GM19240 (cell line): ENCODE data around the gene SLC22A23.

ENCODE experiments used
- DNase-seq: peaks from one replicate; pipeline ENCODE4 v3.0.0; 2011; ENCODE audit warnings: low spot score; ENCODE audit not compliant: insufficient read length

The SLC22A23 gene

DNA sequence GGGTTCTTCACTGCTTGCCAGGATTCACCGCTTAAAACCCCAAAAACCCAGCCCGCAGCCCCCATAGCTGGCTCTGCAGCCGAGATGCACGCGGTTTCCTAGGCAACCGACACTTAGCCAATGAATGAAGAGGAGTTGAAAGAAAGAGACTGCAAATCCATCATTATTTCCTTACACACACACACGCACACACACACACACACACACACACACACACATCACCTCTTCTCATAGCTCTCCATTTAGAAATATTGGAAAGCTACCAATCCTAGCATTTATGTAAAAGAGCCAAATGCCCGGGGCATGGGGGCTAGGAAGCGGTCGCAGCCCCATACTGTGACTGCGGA lies 226.0 kb downstream of the SLC22A23 start:
- DNase-seq: no peak

GRCh38 chr6:3230256-3230882 lies 226.5 kb downstream of the SLC22A23 start:
- DNase-seq: no peak

- DNase-seq: no peak
These were observed 227.2 kb downstream of the SLC22A23 start for GRCh38 chr6:3229566-3230178.

- no peak for DNase-seq
These were observed 227.9 kb downstream of the SLC22A23 start for GRCh38 chr6:3228771-3229565.

DNA sequence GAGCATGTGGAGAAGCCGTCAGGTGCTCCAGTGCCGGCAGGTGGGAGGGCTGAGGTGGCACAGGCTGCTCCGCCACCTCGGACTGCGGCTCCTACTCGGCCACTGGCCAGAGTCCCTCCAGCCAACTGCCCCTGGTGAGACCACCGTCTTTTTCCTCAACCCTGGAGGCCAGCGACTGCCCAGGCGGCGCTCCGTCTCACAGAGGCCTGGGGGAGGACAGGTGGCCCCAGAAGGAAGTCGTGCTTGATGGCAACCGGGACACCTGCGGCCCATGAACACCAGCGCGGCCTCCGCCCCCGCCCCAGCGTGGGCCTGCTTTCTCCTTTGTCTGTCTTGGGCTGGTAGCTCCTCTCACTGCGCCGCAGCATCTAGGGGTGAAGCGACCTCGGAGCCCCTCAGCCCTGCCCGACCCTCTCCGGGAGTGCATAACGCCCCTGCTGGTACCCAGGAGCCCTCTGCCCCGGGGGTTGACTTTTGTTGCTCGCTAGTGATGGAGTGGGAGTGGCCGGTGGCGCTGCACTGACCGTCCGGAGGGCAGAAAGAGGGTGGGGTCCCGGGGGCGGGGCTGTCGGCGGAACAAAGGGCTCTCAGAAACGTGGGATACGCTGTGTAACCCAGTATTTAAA lies 228.7 kb downstream of the SLC22A23 start:
- no peak for DNase-seq

GRCh38 chr6:3227363-3228045 lies 229.3 kb downstream of the SLC22A23 start, which contains the start of gene TUBB2B:
TSS of gene TUBB2B (minus strand) at chr6:3227653. CDS start at chr6:3227543, 110 bp downstream.
- DNase-seq: no peak

DNA sequence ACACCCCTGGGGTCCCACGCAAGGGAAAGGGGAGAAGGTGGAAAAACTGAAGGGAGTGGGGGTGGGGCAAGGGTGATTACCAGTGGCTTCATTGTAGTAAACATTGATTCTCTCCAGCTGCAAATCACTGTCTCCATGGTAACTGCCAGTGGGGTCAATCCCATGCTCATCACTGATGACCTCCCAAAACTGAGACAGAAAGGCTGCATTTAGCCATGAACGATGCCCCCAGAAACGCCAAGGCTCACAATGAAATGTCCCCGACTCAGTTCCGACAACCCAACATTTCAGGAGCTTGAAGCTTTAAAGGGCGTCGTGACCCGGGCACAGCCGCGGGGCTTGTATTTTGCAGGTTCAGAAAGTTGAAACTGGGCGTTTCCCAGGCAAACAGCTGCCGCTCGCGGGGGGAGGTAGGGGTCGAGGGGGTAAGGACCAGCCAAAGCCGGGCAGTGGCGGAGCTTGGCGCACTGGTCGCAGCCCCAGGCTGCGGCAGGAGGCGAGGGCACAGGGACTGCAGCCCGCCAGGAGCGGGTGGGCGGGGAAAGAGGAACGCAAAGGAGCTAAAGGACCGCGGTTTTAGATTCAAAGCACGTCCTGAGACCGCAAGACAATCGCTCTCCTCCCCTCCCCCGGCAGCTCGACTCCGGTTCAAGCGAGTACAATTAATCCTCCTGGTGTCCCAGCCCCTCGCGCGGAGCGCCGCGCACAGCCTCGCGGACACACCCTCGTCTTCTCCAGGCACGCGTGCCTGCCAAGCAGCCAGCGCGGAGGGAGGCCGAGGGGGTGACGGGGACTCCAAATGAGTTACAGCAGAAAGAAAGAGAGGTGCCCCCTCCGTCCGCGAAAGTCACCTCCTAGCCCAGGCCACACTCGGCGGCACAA lies 230.1 kb downstream of the SLC22A23 start:
- no peak for DNase-seq

GRCh38 chr6:3226042-3226441 lies 230.8 kb downstream of the SLC22A23 start:
- no peak for DNase-seq

- DNase-seq: no peak
These were observed 234.3 kb downstream of the SLC22A23 start for GRCh38 chr6:3222506-3223038.

DNA sequence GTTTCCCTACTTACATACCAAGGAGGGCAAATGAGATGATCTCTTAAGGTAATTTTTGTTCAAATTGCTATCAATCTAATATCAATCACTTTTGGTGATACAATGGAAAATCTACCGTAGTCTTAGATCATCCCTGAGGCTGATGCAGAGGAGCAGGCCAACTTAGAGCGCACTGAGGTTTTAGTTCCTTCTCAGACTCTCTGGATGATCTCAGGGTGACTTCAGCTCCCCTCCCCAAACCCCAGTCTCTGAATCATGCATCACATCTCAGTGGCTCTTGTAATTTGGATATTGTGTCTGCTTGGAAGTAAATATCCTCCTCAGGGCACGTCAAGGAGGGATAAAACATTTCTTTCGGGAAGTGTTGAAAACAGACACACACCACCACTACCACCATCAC lies 235.3 kb downstream of the SLC22A23 start:
- no peak for DNase-seq

- no peak for DNase-seq
These were observed 236.5 kb downstream of the SLC22A23 start for GRCh38 chr6:3220366-3220765.
